ENCODE measurements around the gene KCNQ1.

KCNQ1 gene

GRCh38 chr11:2662024-2662312 is 217.2 kb downstream of the KCNQ1 start:
- FAIRE-seq (no peak), DNase-seq (ENCODE audit: low spot score) (no peak)

- FAIRE-seq (no peak), DNase-seq (ENCODE audit: low spot score) (no peak)
These were observed 217.9 kb downstream of the KCNQ1 start for GRCh38 chr11:2662430-2663299.

GRCh38 chr11:2663506-2663905 is 218.7 kb downstream of the KCNQ1 start:
- DNase-seq (ENCODE audit: low spot score) (no peak), FAIRE-seq (no peak)

GRCh38 chr11:2663915-2664314 is 219.1 kb downstream of the KCNQ1 start:
- no peak for FAIRE-seq
- DNase-seq (ENCODE audit: low spot score): no peak

- FAIRE-seq: no peak
These were observed 219.6 kb downstream of the KCNQ1 start for GRCh38 chr11:2664376-2664775.

GRCh38 chr11:2664791-2665525 is 220.2 kb downstream of the KCNQ1 start:
- DNase-seq (ENCODE audit: low spot score): no peak
- no peak for FAIRE-seq

More at GRCh38 chr11:2664376-2664775, 219.6 kb downstream of the KCNQ1 start:
- DNase-seq (ENCODE audit: low spot score): no peak

GRCh38 chr11:2665526-2666400 is 221.0 kb downstream of the KCNQ1 start:
- DNase-seq (ENCODE audit: low spot score) (no peak), FAIRE-seq (no peak)

- FAIRE-seq (no peak), DNase-seq (ENCODE audit: low spot score) (no peak)
These were observed 221.6 kb downstream of the KCNQ1 start for GRCh38 chr11:2666401-2666741.

- DNase-seq (ENCODE audit: low spot score): no peak
- no peak for FAIRE-seq
These were observed 222.2 kb downstream of the KCNQ1 start for GRCh38 chr11:2666828-2667570.

GRCh38 chr11:2667940-2668339 is 223.1 kb downstream of the KCNQ1 start:
- no peak for FAIRE-seq
- no peak for DNase-seq (ENCODE audit: low spot score)

GRCh38 chr11:2668876-2669275 is 224.1 kb downstream of the KCNQ1 start:
- FAIRE-seq: no peak
- no peak for DNase-seq (ENCODE audit: low spot score)

GRCh38 chr11:2669634-2670469 is 225.0 kb downstream of the KCNQ1 start:
- DNase-seq (ENCODE audit: low spot score) (no peak), FAIRE-seq (no peak)

- DNase-seq (ENCODE audit: low spot score) (no peak), FAIRE-seq (no peak)
These were observed 225.8 kb downstream of the KCNQ1 start for GRCh38 chr11:2670541-2671100.

- FAIRE-seq (no peak), DNase-seq (ENCODE audit: low spot score) (no peak)
These were observed 226.9 kb downstream of the KCNQ1 start for GRCh38 chr11:2671748-2672147.

GRCh38 chr11:2672553-2673249 is 227.9 kb downstream of the KCNQ1 start:
- no peak for DNase-seq (ENCODE audit: low spot score)
- FAIRE-seq: no peak

- DNase-seq (ENCODE audit: low spot score) (no peak), FAIRE-seq (no peak)
These were observed 228.4 kb downstream of the KCNQ1 start for GRCh38 chr11:2673250-2673610.

- DNase-seq (ENCODE audit: low spot score): no peak
- no peak for FAIRE-seq
These were observed 229.2 kb downstream of the KCNQ1 start for GRCh38 chr11:2673871-2674471.

- no peak for DNase-seq (ENCODE audit: low spot score)
- FAIRE-seq: no peak
These were observed 229.9 kb downstream of the KCNQ1 start for GRCh38 chr11:2674658-2675131.

- FAIRE-seq (no peak), DNase-seq (ENCODE audit: low spot score) (no peak)
These were observed 230.7 kb downstream of the KCNQ1 start for GRCh38 chr11:2675540-2675939.
